ENCODE measurements around the gene NEK11. TPM values are rescaled to one million over a fixed set of nuclear protein-coding genes. Genes with fewer than 3 reads are reported as not detected.
A peak's percentile ranks its signal among the peaks of the same experiment; 100 is the strongest.
"Not testable (repeated sequence)": the region's sequence is repeated elsewhere in the genome, so short reads cannot be mapped to it uniquely, and the experiment has no call there.

Gene NEK11
- total RNA-seq, 1 donor from 2014 or later: 6.2 TPM

- no peak for TF ChIP-seq CTCF (IDR thresholded peaks at IDR 0.05)
- no peak overlapping the region for H3K27ac Mint-ChIP-seq (ENCODE audit: unreplicated experiment)
Measured at GRCh38 chr3:131323792-131324191, 297.1 kb downstream of the NEK11 start.

GRCh38 chr3:131324923-131325322 lies 298.2 kb downstream of the NEK11 start:
- Mint-ChIP-seq H3K4me3 (ENCODE audit: unreplicated experiment) (no peak overlapping the region), H3K36me3 (ENCODE audit: unreplicated experiment) (no peaks in the 10 kb centered on the region), H3K27ac (ENCODE audit: unreplicated experiment) (no peak overlapping the region), H3K9me3 (ENCODE audit: unreplicated experiment) (no peaks in the 10 kb centered on the region), H3K4me1 (ENCODE audit: unreplicated experiment) (peaks cover 1% of the 10 kb centered on the region), H3K27me3 (ENCODE audit: unreplicated experiment) (peaks cover 17% of the 10 kb centered on the region)
- no peak for TF ChIP-seq CTCF (IDR thresholded peaks at IDR 0.05)
- no peak for DNase-seq (ENCODE audit: extremely low spot score, unreplicated experiment)

More at GRCh38 chr3:131323792-131324191, 297.1 kb downstream of the NEK11 start:
- Mint-ChIP-seq H3K27me3 (ENCODE audit: unreplicated experiment) (peaks cover 18% of the 10 kb centered on the region), H3K4me1 (ENCODE audit: unreplicated experiment) (peaks cover 1% of the 10 kb centered on the region), H3K36me3 (ENCODE audit: unreplicated experiment) (no peaks in the 10 kb centered on the region), H3K9me3 (ENCODE audit: unreplicated experiment) (no peaks in the 10 kb centered on the region), H3K4me3 (ENCODE audit: unreplicated experiment) (no peak overlapping the region)
- no peak for DNase-seq (ENCODE audit: extremely low spot score, unreplicated experiment)

- no peak overlapping the region for H3K27ac Mint-ChIP-seq (ENCODE audit: unreplicated experiment)
- H3K4me3 Mint-ChIP-seq (ENCODE audit: unreplicated experiment): no peak overlapping the region
- H3K36me3 Mint-ChIP-seq (ENCODE audit: unreplicated experiment): no peaks in the 10 kb centered on the region
- peaks cover 1% of the 10 kb centered on the region for H3K4me1 Mint-ChIP-seq (ENCODE audit: unreplicated experiment)
- H3K9me3 Mint-ChIP-seq (ENCODE audit: unreplicated experiment): no peaks in the 10 kb centered on the region
- TF ChIP-seq CTCF (IDR thresholded peaks at IDR 0.05): no peak
- no peak for DNase-seq (ENCODE audit: extremely low spot score, unreplicated experiment)
- peaks cover 10% of the 10 kb centered on the region for H3K27me3 Mint-ChIP-seq (ENCODE audit: unreplicated experiment)
Measured at GRCh38 chr3:131326307-131326706, 299.6 kb downstream of the NEK11 start.

- Mint-ChIP-seq H3K4me3 (ENCODE audit: unreplicated experiment) (no peak overlapping the region), H3K27me3 (ENCODE audit: unreplicated experiment) (peaks cover 5% of the 10 kb centered on the region), H3K27ac (ENCODE audit: unreplicated experiment) (no peak overlapping the region), H3K9me3 (ENCODE audit: unreplicated experiment) (no peaks in the 10 kb centered on the region), H3K4me1 (ENCODE audit: unreplicated experiment) (peaks cover 1% of the 10 kb centered on the region), H3K36me3 (ENCODE audit: unreplicated experiment) (no peaks in the 10 kb centered on the region)
- TF ChIP-seq CTCF (IDR thresholded peaks at IDR 0.05): no peak
- no peak for DNase-seq (ENCODE audit: extremely low spot score, unreplicated experiment)
Measured at GRCh38 chr3:131328721-131329120, 302.0 kb downstream of the NEK11 start.

GRCh38 chr3:131329774-131330173 lies 303.1 kb downstream of the NEK11 start:
- DNase-seq (ENCODE audit: extremely low spot score, unreplicated experiment): no peak
- Mint-ChIP-seq H3K4me3 (ENCODE audit: unreplicated experiment) (no peak overlapping the region), H3K9me3 (ENCODE audit: unreplicated experiment) (no peaks in the 10 kb centered on the region), H3K36me3 (ENCODE audit: unreplicated experiment) (no peaks in the 10 kb centered on the region), H3K27ac (ENCODE audit: unreplicated experiment) (no peak overlapping the region), H3K27me3 (ENCODE audit: unreplicated experiment) (peaks cover 6% of the 10 kb centered on the region), H3K4me1 (ENCODE audit: unreplicated experiment) (peaks cover 1% of the 10 kb centered on the region)
- TF ChIP-seq CTCF (IDR thresholded peaks at IDR 0.05): no peak

- not testable (repeated sequence) for H3K27ac Mint-ChIP-seq (ENCODE audit: unreplicated experiment); H3K9me3 Mint-ChIP-seq (ENCODE audit: unreplicated experiment); H3K27me3 Mint-ChIP-seq (ENCODE audit: unreplicated experiment); H3K4me1 Mint-ChIP-seq (ENCODE audit: unreplicated experiment); H3K36me3 Mint-ChIP-seq (ENCODE audit: unreplicated experiment); DNase-seq (ENCODE audit: extremely low spot score, unreplicated experiment)
- H3K4me3 Mint-ChIP-seq (ENCODE audit: unreplicated experiment): peak overlapping the region; percentile 42
Measured at GRCh38 chr3:131331456-131332085, 304.9 kb downstream of the NEK11 start.

Data from osteocyte (in vitro differentiated cells).